Measurements from ENCODE around the gene DIPK1A. TPM values are rescaled to one million over a fixed set of nuclear protein-coding genes. Genes with fewer than 3 reads are reported as not detected.

The DIPK1A gene
- total RNA-seq, 1 donor from 2014 or later = 3.6 TPM

- DNase-seq (ENCODE audit: low spot score) = no peak
- no peak overlapping the region for H2AFZ ChIP-seq (replicated peaks)
- H3K4me2 ChIP-seq = no peak overlapping the region
- Mint-ChIP-seq H3K27me3 (ENCODE audit: insufficient read depth, low read depth) (peaks cover 2% of the 10 kb centered on the region), H3K4me1 (peaks cover 7% of the 10 kb centered on the region), H3K27ac (no peak overlapping the region), H3K4me3 (no peak overlapping the region), H3K36me3 (no peaks in the 10 kb centered on the region), H3K9me3 (no peaks in the 10 kb centered on the region)
- no peak overlapping the region for H3K27ac ChIP-seq
- peaks cover 10% of the 10 kb centered on the region for H3F3A ChIP-seq (ENCODE audit: low read depth)
- H3K79me2 ChIP-seq (ENCODE audit: low read depth) = no peaks in the 10 kb centered on the region
- H3K27me3 ChIP-seq = peaks cover 11% of the 10 kb centered on the region
- H3K4me1 ChIP-seq = peaks cover 4% of the 10 kb centered on the region
- H3K9ac ChIP-seq = no peak overlapping the region
- TF ChIP-seq EZH2phosphoT487 (IDR thresholded peaks at IDR 0.05) = no peak
- no peak for TF ChIP-seq CTCF (IDR thresholded peaks at IDR 0.05)
- no peak for TF ChIP-seq EZH2 (IDR thresholded peaks at IDR 0.05)
- H4K20me1 ChIP-seq (ENCODE audit: low read depth) = no peaks in the 10 kb centered on the region
- no peaks in the 10 kb centered on the region for H3K9me3 ChIP-seq (ENCODE audit: low read depth)
- H3K4me3 ChIP-seq = no peak overlapping the region
- H3K36me3 ChIP-seq = no peaks in the 10 kb centered on the region
Measured at GRCh38 chr1:92956254-92957029, 4.8 kb downstream of the DIPK1A start.

GRCh38 chr1:92953491-92953890, 7.8 kb downstream of the DIPK1A start:
- TF ChIP-seq EZH2phosphoT487 (IDR thresholded peaks at IDR 0.05) = no peak
- no peak for TF ChIP-seq CTCF (IDR thresholded peaks at IDR 0.05)
- TF ChIP-seq EZH2 (IDR thresholded peaks at IDR 0.05) = no peak

GRCh38 chr1:92952714-92953113, 8.5 kb downstream of the DIPK1A start:
- Mint-ChIP-seq H3K4me1 (no peaks in the 10 kb centered on the region), H3K27ac (no peak overlapping the region), H3K4me3 (no peak overlapping the region), H3K36me3 (no peaks in the 10 kb centered on the region), H3K9me3 (no peaks in the 10 kb centered on the region), H3K27me3 (ENCODE audit: insufficient read depth, low read depth) (peaks cover 2% of the 10 kb centered on the region)
- no peak overlapping the region for H3K9ac ChIP-seq
- H3K4me3 ChIP-seq = no peak overlapping the region
- DNase-seq (ENCODE audit: low spot score) = no peak
- TF ChIP-seq EZH2phosphoT487 (IDR thresholded peaks at IDR 0.05) = no peak
- no peak for TF ChIP-seq EZH2 (IDR thresholded peaks at IDR 0.05)
- no peak for TF ChIP-seq CTCF (IDR thresholded peaks at IDR 0.05)
- H2AFZ ChIP-seq (replicated peaks) = no peak overlapping the region
- no peaks in the 10 kb centered on the region for H3K27me3 ChIP-seq
- no peaks in the 10 kb centered on the region for H3K9me3 ChIP-seq (ENCODE audit: low read depth)
- no peaks in the 10 kb centered on the region for H4K20me1 ChIP-seq (ENCODE audit: low read depth)
- H3K4me1 ChIP-seq = peaks cover 17% of the 10 kb centered on the region
- no peaks in the 10 kb centered on the region for H3K79me2 ChIP-seq (ENCODE audit: low read depth)
- H3K27ac ChIP-seq = no peak overlapping the region
- no peaks in the 10 kb centered on the region for H3F3A ChIP-seq (ENCODE audit: low read depth)
- no peaks in the 10 kb centered on the region for H3K36me3 ChIP-seq
- no peak overlapping the region for H3K4me2 ChIP-seq

More at GRCh38 chr1:92953491-92953890, 7.8 kb downstream of the DIPK1A start:
- Histone ChIP-seq H3K9ac (no peak overlapping the region), H2AFZ (replicated peaks) (no peak overlapping the region), H3K36me3 (no peaks in the 10 kb centered on the region), H3K4me3 (no peak overlapping the region), H3K9me3 (ENCODE audit: low read depth) (no peaks in the 10 kb centered on the region), H3K27ac (no peak overlapping the region), H3K79me2 (ENCODE audit: low read depth) (no peaks in the 10 kb centered on the region), H3K4me2 (no peak overlapping the region), H3F3A (ENCODE audit: low read depth) (no peaks in the 10 kb centered on the region), H3K27me3 (no peaks in the 10 kb centered on the region), H3K4me1 (peaks cover 17% of the 10 kb centered on the region), H4K20me1 (ENCODE audit: low read depth) (no peaks in the 10 kb centered on the region)
- Mint-ChIP-seq H3K36me3 (no peaks in the 10 kb centered on the region), H3K4me3 (no peak overlapping the region), H3K4me1 (no peaks in the 10 kb centered on the region), H3K27me3 (ENCODE audit: insufficient read depth, low read depth) (peaks cover 2% of the 10 kb centered on the region), H3K27ac (no peak overlapping the region), H3K9me3 (no peaks in the 10 kb centered on the region)
- DNase-seq (ENCODE audit: low spot score) = no peak

Data from neural progenitor cell (in vitro differentiated cells).